OCI-LY1 (cell line): ENCODE results near the gene PDE6C.

Source experiments
- CTCF ChIP-seq: fragments of 200-600 bp; sonication (generic), shearing (Covaris generic); IDR thresholded peaks from 2 replicates; pipeline ENCODE4 v1.5.1; 2017; ENCODE audit warnings: mild to moderate bottlenecking, antibody characterized with exemption, low read length, moderate library complexity, mixed read lengths
- EZH2 ChIP-seq: fragments of 200-600 bp; sonication (generic), shearing (Covaris generic); IDR thresholded peaks from 2 replicates; pipeline ENCODE4 v1.8.0; 2017; ENCODE audit warnings: borderline replicate concordance, mixed run types, mild to moderate bottlenecking, antibody characterized with exemption, low read length, moderate library complexity, mixed read lengths

DNA sequence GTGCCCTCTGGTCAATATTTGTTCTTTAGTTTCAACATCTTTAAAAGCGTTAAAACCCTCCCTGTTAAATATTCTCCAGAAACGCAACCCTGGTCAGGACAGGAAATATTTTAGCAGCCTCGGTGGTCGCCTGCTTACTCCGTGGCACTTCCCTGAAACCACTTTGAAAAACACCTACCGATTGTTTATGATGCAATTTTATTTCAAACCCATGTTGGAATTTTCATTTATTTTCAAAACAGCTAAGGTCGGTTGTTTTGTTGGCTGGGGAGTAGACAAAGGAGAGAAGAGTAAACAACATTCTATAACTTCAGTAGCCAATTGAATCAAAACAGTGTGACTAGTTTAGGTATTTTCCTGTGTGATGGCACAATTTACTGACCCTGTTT is 10.6 kb upstream of the PDE6C start:
- TF ChIP-seq EZH2 (no peak), CTCF (no peak)
